Kidney epithelial cell (primary cell): Measurements from ENCODE around the gene KIR3DL2. TPM values are rescaled to one million over a fixed set of nuclear protein-coding genes. Genes with fewer than 3 reads are reported as not detected.
"Not testable (repeated sequence)": the region's sequence is repeated elsewhere in the genome, so short reads cannot be mapped to it uniquely, and the experiment has no call there.

ENCODE experiments used
- DNase-seq: peaks from one replicate; pipeline ENCODE4 v3.0.0-alpha.2; 2010; ENCODE audit warnings: low read depth
- H3K27me3 ChIP-seq: 2 replicates; pipeline ENCODE4 v1.6.0; 2011; ENCODE audit warnings: low read length; ENCODE audit not compliant: control insufficient read depth, insufficient read depth
- H3K36me3 ChIP-seq: 2 replicates; pipeline ENCODE4 v1.5.1; 2011; ENCODE audit warnings: low read length; ENCODE audit not compliant: control insufficient read depth, insufficient read depth
- H3K4me3 ChIP-seq: 2 replicates; pipeline ENCODE4 v1.5.1; 2011; ENCODE audit warnings: low read depth, mild to moderate bottlenecking, control low read depth, low read length
- total RNA-seq: library from RNA; depleted of rRNA; stranded (reverse); fragments of >200 nt; gene quantifications from 2 replicates; pipeline ENCODE4 v1.2.3, GENCODE V29; 2015
- TF ChIP-seq, protein P1 (sequence below): IDR thresholded peaks from 2 replicates; pipeline ENCODE4 v1.5.1; 2011; ENCODE audit warnings: mild to moderate bottlenecking, moderate library complexity, low read length, control low read depth, inconsistent platforms; ENCODE audit not compliant: insufficient read depth, poor library complexity, severe bottlenecking

Gene KIR3DL2
- total RNA-seq, result not detected in 2 replicates

DNA sequence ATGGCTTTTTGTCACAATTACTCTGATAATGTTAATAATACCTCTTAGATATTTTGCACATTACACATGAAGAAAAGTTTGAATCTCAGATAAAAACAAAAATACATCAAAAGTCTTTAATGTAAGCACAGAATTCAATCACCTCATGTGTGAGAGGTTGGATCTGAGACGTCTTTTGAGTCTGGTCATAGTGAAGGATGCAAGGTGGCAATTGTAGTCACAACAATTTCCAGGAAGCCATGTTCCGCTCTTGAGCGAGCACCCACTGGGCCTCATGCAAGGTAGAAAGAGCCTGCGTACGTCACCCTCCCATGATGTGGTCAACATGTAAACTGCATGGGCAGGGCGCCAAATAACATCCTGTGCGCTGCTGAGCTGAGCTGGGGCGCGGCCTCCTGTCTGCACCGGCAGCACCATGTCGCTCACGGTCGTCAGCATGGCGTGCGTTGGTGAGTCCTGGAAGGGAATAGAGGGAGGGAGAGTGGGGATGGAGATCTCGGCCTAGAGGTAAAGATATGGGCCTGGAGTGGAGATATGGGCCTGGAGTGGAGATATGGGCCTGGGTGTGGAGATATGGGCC, at the start of gene KIR3DL2:
TSS of gene KIR3DL2 (plus strand) at position 383 of the 580 bp plus-strand sequence. CDS start at position 416, 33 bp downstream.
- DNase-seq, H3K27me3 ChIP-seq, H3K36me3 ChIP-seq, H3K4me3 ChIP-seq: not testable (repeated sequence)

DNA sequence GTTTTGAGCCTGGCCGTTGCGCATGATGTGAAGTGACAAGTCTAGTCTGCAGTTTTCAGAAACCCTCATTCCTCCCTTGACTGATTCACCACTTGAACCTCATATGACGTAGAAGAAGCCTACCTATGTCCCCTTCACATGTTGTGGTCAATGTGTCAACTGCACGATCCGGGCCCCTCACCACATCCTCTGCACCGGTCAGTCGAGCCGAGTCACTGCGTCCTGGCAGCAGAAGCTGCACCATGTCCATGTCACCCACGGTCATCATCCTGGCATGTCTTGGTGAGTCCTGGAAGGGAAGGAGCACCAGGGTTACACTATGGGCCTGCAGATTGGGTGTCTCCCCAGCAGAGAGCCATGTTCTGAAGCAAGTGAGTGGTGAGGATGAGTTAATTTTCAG, 46.8 kb upstream of the KIR3DL2 start, which contains the start of gene KIR2DL4:
TSS of gene KIR2DL4 (plus strand) at position 201 of the 400 bp plus-strand sequence. CDS start at position 243, 42 bp downstream.
- no peak within 1 kb of the TSS for H3K4me3 ChIP-seq
- DNase-seq, result no peak
- TF ChIP-seq, protein P1, sequence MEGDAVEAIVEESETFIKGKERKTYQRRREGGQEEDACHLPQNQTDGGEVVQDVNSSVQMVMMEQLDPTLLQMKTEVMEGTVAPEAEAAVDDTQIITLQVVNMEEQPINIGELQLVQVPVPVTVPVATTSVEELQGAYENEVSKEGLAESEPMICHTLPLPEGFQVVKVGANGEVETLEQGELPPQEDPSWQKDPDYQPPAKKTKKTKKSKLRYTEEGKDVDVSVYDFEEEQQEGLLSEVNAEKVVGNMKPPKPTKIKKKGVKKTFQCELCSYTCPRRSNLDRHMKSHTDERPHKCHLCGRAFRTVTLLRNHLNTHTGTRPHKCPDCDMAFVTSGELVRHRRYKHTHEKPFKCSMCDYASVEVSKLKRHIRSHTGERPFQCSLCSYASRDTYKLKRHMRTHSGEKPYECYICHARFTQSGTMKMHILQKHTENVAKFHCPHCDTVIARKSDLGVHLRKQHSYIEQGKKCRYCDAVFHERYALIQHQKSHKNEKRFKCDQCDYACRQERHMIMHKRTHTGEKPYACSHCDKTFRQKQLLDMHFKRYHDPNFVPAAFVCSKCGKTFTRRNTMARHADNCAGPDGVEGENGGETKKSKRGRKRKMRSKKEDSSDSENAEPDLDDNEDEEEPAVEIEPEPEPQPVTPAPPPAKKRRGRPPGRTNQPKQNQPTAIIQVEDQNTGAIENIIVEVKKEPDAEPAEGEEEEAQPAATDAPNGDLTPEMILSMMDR, result no peak
- no peaks in the 10 kb centered on the region for H3K27me3 ChIP-seq
- no peaks in the 10 kb centered on the region for H3K36me3 ChIP-seq

DNA sequence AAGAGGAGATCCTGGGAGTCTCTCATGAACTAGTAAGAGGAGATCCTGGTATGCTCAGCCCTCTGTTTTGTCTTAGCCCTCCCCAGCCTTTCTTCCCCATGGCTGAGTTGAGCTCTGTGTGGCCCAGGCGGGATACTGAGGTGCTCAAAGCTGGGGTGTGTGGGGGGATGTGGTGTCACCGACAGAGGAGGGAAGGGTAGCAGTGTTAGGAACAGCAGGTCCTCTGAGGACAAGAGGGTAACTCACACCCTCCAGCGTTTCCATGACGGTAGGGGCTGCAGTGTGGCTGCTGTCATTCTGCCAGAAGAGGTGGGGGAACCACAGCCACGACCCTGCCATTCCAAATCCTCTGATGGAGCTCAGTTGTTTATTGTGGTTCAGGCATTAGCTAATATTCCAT, 46.1 kb upstream of the KIR3DL2 start:
- H3K36me3 ChIP-seq, result no peaks in the 10 kb centered on the region
- DNase-seq, result no peak
- H3K4me3 ChIP-seq, result no peak overlapping the region
- TF ChIP-seq, protein P1, result no peak
- H3K27me3 ChIP-seq, result no peaks in the 10 kb centered on the region

DNA sequence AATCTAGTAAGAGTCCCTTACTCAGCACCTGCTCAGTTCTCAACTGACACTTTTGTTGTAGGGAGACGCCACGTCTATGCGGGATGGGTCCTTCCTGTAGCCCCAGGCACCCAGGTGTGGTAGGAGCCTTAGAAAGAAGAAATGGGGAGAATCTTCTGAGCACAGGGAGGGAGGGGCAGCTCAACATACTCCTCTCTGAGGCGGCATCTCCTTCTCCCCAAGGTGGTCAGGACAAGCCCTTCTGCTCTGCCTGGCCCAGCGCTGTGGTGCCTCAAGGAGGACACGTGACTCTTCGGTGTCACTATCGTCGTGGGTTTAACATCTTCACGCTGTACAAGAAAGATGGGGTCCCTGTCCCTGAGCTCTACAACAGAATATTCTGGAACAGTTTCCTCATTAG, 45.7 kb upstream of the KIR3DL2 start:
- H3K36me3 ChIP-seq, result no peaks in the 10 kb centered on the region
- H3K4me3 ChIP-seq, result no peak overlapping the region
- TF ChIP-seq, protein P1, result no peak
- DNase-seq, result no peak
- no peaks in the 10 kb centered on the region for H3K27me3 ChIP-seq

DNA sequence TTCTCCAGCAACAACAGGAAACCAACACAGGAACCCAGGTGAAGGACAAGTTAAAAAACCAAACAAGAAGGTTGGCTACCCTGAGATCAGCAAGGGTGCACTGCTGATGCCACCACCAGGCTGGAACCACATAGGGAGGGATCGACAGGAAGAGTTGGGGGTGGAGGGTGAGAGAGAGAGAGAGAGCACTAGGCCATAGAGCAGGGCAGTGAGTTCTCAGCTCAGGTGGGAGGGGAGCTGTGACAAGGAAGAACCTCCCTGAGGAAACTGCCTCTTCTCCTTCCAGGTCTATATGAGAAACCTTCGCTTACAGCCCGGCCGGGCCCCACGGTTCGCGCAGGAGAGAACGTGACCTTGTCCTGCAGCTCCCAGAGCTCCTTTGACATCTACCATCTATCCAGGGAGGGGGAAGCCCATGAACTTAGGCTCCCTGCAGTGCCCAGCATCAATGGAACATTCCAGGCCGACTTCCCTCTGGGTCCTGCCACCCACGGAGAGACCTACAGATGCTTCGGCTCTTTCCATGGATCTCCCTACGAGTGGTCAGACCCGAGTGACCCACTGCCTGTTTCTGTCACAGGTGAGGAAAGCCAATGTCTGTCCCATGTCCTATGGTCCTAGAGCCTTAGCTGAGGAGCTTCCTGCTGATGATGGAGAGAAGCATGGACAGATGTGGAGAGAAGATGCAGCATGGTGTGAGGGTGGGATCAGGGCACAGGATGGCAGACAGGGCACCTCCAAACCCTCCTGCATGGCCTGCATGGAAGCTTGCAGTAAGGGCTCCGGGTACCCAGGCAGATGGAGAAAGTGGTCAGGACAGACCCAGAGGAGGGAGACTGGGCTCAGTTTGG, 44.4 kb upstream of the KIR3DL2 start:
- no peaks in the 10 kb centered on the region for H3K27me3 ChIP-seq
- TF ChIP-seq, protein P1, result no peak
- no peak overlapping the region for H3K4me3 ChIP-seq
- H3K36me3 ChIP-seq, result no peaks in the 10 kb centered on the region
- no peak for DNase-seq

DNA sequence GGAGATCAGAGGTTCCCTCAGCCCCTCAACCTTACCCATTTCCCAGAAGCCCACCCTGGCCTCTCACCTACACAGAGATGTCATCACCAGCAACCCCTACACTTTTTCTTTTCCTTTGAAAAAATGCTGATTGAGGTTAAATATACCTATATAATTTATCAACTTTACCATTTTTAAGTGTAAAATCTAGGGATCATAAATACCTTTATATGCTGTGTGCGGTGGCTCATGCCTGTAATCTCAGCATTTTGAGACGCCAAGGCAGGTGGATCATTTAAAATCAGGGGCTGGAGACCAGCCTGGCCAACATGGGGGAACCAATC, 43.8 kb upstream of the KIR3DL2 start:
- H3K36me3 ChIP-seq, result no peaks in the 10 kb centered on the region
- H3K4me3 ChIP-seq, result no peak overlapping the region
- TF ChIP-seq, protein P1, result no peak
- H3K27me3 ChIP-seq, result no peaks in the 10 kb centered on the region
- DNase-seq, result no peak

DNA sequence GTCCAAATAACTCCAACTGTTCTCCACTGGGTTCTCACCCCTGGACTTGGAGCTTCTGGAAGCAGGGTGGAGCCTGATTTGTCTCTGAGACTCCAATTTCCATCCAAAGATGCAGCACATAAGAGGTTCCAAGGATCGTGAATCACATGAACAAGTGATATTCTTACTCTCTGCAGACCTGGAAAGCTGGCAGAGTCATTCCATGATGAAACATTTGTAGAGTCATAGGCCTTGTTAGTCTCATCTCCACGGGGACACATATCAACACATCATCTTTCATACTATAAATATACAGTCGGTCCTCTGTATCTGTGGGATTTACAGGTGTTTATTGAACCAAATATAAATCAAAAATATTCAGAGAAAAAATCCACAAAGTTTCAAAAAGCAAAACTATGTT, 35.7 kb upstream of the KIR3DL2 start:
- H3K27me3 ChIP-seq, DNase-seq, H3K4me3 ChIP-seq, H3K36me3 ChIP-seq: not testable (repeated sequence)

DNA sequence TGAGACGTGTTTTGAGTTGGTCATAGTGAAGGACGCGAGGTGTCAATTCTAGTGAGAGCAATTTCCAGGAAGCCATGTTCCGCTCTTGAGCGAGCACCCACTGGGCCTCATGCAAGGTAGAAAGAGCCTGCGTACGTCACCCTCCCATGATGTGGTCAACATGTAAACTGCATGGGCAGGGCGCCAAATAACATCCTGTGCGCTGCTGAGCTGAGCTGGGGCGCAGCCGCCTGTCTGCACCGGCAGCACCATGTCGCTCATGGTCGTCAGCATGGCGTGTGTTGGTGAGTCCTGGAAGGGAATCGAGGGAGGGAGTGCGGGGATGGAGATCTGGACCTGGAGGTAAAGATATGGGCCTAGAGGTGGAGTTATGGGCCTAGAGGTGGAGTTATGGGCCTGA, 34.0 kb upstream of the KIR3DL2 start, which contains the start of gene KIR3DL1:
TSS of gene KIR3DL1 (plus strand) at position 218 of the 400 bp plus-strand sequence.
- not testable (repeated sequence) for H3K36me3 ChIP-seq, DNase-seq, H3K4me3 ChIP-seq, H3K27me3 ChIP-seq
